Transverse colon (tissue), 3 donors: ENCODE data around the gene LRIG1.

Experiments
- EP300 ChIP-seq: sonication (generic); formaldehyde crosslinking; IDR thresholded peaks from one replicate; pipeline ENCODE4 v1.6.1; 2017; ENCODE audit warnings: antibody characterized with exemption, low read depth
- POLR2A ChIP-seq: fragments of 450-650 bp; IDR thresholded peaks from one replicate; pipeline ENCODE4 v1.6.1; 2016; ENCODE audit warnings: antibody characterized with exemption, mild to moderate bottlenecking, moderate library complexity
- TF ChIP-seq, protein P1 (sequence below), 5 experiments: fragments of 200-600 bp in 3 of 5; fragments of 450-650 bp in 2 of 5; sonication (generic) in 3 of 5; IDR thresholded peaks; 1 replicate in 2 of 5; 2 replicates in 3 of 5; pipeline ENCODE4 v1.5.1; 2016 to 2017; ENCODE audit warnings: antibody characterized with exemption in 5 of 5, inconsistent platforms in 3 of 5, mild to moderate bottlenecking in 2 of 5, moderate library complexity in 1 of 5

DNA sequence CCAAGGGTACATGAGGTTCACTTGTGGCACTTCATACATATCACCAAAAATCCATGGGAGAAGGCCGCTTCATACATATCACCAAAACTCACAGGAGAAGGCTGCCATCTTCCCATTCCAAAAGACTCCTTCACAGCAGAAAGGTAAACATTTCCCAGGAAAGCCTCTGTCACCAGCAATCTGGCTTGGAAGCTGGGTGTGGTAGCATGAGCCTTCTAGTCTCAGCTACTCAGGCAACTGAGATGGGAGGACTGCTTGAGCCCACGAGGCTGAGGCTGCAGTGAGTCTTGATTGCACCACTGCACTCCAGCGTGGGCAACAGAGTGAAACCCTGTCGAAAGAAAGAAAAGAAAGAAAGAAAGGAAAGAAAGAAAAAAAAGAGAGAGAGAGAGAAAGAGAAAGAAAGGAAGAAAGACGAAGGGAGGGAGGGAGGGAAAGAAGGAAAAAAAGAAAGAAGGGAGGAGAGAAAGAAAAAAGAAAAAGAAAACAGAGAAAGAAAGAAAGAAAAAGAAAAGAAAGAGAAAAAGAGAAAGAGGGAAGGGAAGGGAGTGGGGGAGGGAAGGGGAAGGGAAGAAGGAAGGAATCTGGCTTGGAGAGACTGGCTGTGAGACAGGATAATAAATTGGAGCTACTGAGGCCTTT, 7.2 kb downstream of the LRIG1 start:
- TF ChIP-seq EP300 (no peak), POLR2A (no peak)
- TF ChIP-seq, protein P1, sequence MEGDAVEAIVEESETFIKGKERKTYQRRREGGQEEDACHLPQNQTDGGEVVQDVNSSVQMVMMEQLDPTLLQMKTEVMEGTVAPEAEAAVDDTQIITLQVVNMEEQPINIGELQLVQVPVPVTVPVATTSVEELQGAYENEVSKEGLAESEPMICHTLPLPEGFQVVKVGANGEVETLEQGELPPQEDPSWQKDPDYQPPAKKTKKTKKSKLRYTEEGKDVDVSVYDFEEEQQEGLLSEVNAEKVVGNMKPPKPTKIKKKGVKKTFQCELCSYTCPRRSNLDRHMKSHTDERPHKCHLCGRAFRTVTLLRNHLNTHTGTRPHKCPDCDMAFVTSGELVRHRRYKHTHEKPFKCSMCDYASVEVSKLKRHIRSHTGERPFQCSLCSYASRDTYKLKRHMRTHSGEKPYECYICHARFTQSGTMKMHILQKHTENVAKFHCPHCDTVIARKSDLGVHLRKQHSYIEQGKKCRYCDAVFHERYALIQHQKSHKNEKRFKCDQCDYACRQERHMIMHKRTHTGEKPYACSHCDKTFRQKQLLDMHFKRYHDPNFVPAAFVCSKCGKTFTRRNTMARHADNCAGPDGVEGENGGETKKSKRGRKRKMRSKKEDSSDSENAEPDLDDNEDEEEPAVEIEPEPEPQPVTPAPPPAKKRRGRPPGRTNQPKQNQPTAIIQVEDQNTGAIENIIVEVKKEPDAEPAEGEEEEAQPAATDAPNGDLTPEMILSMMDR (IDR thresholded peaks at IDR 0.05) = no peak
